H1 (cell line): Measurements from ENCODE around the gene EML4. TPM values are rescaled to one million over a fixed set of nuclear protein-coding genes. Genes with fewer than 3 reads are reported as not detected.

Source experiments
- ATF3 ChIP-seq: IDR thresholded peaks from 2 replicates; pipeline ENCODE4 v1.6.1; 2011; ENCODE audit warnings: low read depth, mild to moderate bottlenecking, low read length; ENCODE audit not compliant: insufficient read depth
- BCL11A ChIP-seq, 2 experiments: IDR thresholded peaks; one replicate each; pipeline ENCODE4 v1.6.1; 2011; ENCODE audit warnings: low read depth in 2 of 2, low read length in 2 of 2, mild to moderate bottlenecking in 2 of 2
- CREB1 ChIP-seq: IDR thresholded peaks from 2 replicates; pipeline ENCODE4 v1.6.1; 2012; ENCODE audit warnings: inconsistent platforms
- SP1 ChIP-seq: IDR thresholded peaks from 2 replicates; pipeline ENCODE4 v1.6.1; 2011; ENCODE audit warnings: low read depth, low read length
- SRF ChIP-seq: IDR thresholded peaks from 2 replicates; pipeline ENCODE4 v1.6.1; 2011; ENCODE audit warnings: mild to moderate bottlenecking, low read depth, low read length, moderate library complexity
- TAF7 ChIP-seq: optimal IDR thresholded peaks from 2 replicates; pipeline ENCODE3; 2011; ENCODE audit warnings: low read depth, mild to moderate bottlenecking, inconsistent platforms, low read length, moderate library complexity, borderline replicate concordance
- TCF12 ChIP-seq: IDR thresholded peaks from 2 replicates; pipeline ENCODE4 v1.6.1; 2011; ENCODE audit warnings: low read depth, mild to moderate bottlenecking, low read length
- USF2 ChIP-seq: IDR thresholded peaks from 2 replicates; pipeline ENCODE4 v1.6.1; 2011; ENCODE audit warnings: low read length, improper control_type of control experiment
- polyA plus RNA-seq, 7 experiments: library from polyadenylated mRNA; depleted of rRNA in 3 of 7; stranded (reverse) in 5 of 7; unstranded in 2 of 7; fragments of >200 nt in 5 of 7; fragments of 200-250 nt in 2 of 7; gene quantifications; 1 replicate in 5 of 7; 2 replicates in 1 of 7; 4 replicates in 1 of 7; pipeline versions ENCODE4 v1.2.1 to v1.2.3, GENCODE V29; 2011 to 2013; ENCODE audit warnings: missing spikeins in 2 of 7, mixed read lengths in 2 of 7
- total RNA-seq: library from RNA; stranded (reverse); fragmentation: NEBNext Ultra II Directional; extraction: Animal tissue kit (Norgen Biotek cat#: 25700); gene quantifications from 2 replicates; pipeline ENCODE4 v1.2.1, GENCODE V29; 2021

Gene EML4
- total and polyA plus RNA-seq, 2 of the 8 experiments (the other 6 are each of a cell fraction or from before 2014, with no cell fraction given) = 50.1 to 104 TPM

- no peak for TF ChIP-seq TAF7
- TF ChIP-seq USF2 = no peak
- no peak for TF ChIP-seq TCF12
- no peak for TF ChIP-seq CREB1
- TF ChIP-seq BCL11A (IDR thresholded peaks at IDR 0.05; ENCODE audit: low read depth in 2 of 2, low read length in 2 of 2) = no peak
- TF ChIP-seq ATF3 = no peak
- TF ChIP-seq SP1 = no peak
- TF ChIP-seq SRF = no peak
Measured at GRCh38 chr2:42138163-42139015, 30.8 kb upstream of the EML4 start (continued).
